ENCODE results near the gene PRUNE1.

The PRUNE1 gene

GRCh38 chr1:150994248-150994647, 14.0 kb upstream of the PRUNE1 start:
- TF ChIP-seq CTCF (IDR thresholded peaks at IDR 0.05; ENCODE audit: insufficient read depth, low read depth, low read length, missing control alignments): no peak
- H3K4me3 ChIP-seq (ENCODE audit: low read length): no peak overlapping the region
- DNase-seq (ENCODE audit: low read depth): no peak

DNA sequence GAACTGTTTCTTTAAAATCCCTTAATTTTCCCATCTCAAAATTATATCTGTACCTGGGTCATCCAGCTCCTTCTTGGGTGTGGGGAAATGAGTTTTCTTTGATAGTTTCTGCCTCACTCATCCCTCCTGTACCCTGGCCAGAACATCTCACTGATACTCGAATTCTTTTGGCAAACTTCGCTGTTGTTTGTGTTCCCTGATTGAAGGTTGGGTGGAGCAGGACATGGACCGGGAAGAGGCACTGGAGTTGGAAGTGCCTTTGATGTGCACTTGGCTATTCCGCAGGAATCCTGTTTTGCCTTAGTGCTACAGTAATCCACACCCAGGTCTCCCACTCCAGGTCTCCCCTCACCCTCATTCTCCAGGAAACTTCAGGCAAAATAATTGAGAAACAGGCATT, 12.8 kb upstream of the PRUNE1 start:
- no peak for DNase-seq (ENCODE audit: low read depth)
- H3K4me3 ChIP-seq (ENCODE audit: low read length): no peak overlapping the region
- no peak for TF ChIP-seq CTCF (IDR thresholded peaks at IDR 0.05; ENCODE audit: insufficient read depth, low read depth, low read length, missing control alignments)

DNA sequence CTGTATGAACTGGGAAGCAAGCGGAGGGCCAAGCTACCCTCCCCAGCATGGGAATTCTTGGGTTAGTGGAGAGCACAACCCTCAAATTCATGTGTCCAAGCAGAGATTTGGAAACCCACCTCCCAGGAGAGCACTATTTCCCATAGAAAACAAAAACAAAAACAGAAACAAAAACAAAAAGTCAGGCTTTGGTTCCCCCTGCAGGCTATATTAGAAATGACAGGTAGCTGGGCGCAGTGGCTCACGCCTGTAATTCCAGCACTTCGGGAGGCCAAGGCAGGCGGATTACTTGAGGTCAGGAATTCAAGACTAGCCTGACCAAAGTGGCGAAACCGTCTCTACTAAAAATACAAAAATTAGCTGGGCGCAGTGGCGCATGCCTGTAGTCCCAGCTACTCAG, 12.4 kb upstream of the PRUNE1 start:
- peak; percentile 28 for DNase-seq (ENCODE audit: low read depth)
- TF ChIP-seq CTCF (IDR thresholded peaks at IDR 0.05; ENCODE audit: insufficient read depth, low read depth, low read length, missing control alignments): peak; percentile 68
- no peak overlapping the region for H3K4me3 ChIP-seq (ENCODE audit: low read length)

GRCh38 chr1:150997126-150997872, 10.9 kb upstream of the PRUNE1 start:
- H3K4me3 ChIP-seq (ENCODE audit: low read length): no peak overlapping the region
- no peak for DNase-seq (ENCODE audit: low read depth)

GRCh38 chr1:150997949-150998348, 10.3 kb upstream of the PRUNE1 start:
- DNase-seq (ENCODE audit: low read depth): peak; percentile 51
- H3K4me3 ChIP-seq (ENCODE audit: low read length): no peak overlapping the region
- no peak for TF ChIP-seq CTCF (IDR thresholded peaks at IDR 0.05; ENCODE audit: insufficient read depth, low read depth, low read length, missing control alignments)

More at GRCh38 chr1:150997126-150997872, 10.9 kb upstream of the PRUNE1 start:
- no peak for TF ChIP-seq CTCF (IDR thresholded peaks at IDR 0.05; ENCODE audit: insufficient read depth, low read depth, low read length, missing control alignments)

GRCh38 chr1:150999051-150999674, 9.1 kb upstream of the PRUNE1 start:
- TF ChIP-seq CTCF (IDR thresholded peaks at IDR 0.05; ENCODE audit: insufficient read depth, low read depth, low read length, missing control alignments): no peak
- DNase-seq (ENCODE audit: low read depth): peak; percentile 44
- H3K4me3 ChIP-seq (ENCODE audit: low read length): no peak overlapping the region
